Uterus (tissue), 2 donors: Measurements from ENCODE around the gene ERP27.

Experiments
- POLR2A ChIP-seq, 2 donors: fragments of 450-650 bp; IDR thresholded peaks; one replicate each; pipeline ENCODE4 v1.6.1; 2016; ENCODE audit warnings: antibody characterized with exemption in 2 of 2, mild to moderate bottlenecking in 1 of 2, moderate library complexity in 1 of 2
- TF ChIP-seq, protein P1 (sequence below), 4 experiments: fragments of 200-600 bp in 2 of 4; fragments of 450-650 bp in 2 of 4; sonication (generic) in 2 of 4; IDR thresholded peaks; one replicate each; pipeline ENCODE4 v1.5.1; 2016 to 2019; ENCODE audit warnings: antibody characterized with exemption in 4 of 4, mild to moderate bottlenecking in 2 of 4, moderate library complexity in 1 of 4

DNA sequence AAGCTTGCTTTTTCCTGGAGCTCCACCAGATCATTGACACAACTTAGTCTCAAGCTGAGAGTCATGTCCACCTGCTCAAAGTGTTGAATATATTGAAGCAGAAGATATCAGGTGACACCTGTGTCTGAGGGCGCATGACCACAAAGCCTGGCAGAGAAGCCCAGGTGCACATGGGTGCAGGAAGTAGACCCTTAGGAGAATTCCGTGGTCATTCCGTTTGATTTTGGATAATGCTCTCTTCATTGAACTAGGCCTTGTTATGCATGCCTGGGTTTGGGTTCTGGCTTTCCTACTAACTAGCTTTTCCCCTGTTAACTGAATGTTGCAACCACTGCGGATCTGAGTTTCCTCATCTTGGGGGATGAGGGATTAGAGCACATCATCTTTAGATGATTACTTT is 15.9 kb upstream of the ERP27 start:
- TF ChIP-seq, protein P1, sequence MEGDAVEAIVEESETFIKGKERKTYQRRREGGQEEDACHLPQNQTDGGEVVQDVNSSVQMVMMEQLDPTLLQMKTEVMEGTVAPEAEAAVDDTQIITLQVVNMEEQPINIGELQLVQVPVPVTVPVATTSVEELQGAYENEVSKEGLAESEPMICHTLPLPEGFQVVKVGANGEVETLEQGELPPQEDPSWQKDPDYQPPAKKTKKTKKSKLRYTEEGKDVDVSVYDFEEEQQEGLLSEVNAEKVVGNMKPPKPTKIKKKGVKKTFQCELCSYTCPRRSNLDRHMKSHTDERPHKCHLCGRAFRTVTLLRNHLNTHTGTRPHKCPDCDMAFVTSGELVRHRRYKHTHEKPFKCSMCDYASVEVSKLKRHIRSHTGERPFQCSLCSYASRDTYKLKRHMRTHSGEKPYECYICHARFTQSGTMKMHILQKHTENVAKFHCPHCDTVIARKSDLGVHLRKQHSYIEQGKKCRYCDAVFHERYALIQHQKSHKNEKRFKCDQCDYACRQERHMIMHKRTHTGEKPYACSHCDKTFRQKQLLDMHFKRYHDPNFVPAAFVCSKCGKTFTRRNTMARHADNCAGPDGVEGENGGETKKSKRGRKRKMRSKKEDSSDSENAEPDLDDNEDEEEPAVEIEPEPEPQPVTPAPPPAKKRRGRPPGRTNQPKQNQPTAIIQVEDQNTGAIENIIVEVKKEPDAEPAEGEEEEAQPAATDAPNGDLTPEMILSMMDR (IDR thresholded peaks at IDR 0.05): no peak
- no peak for TF ChIP-seq POLR2A (IDR thresholded peaks at IDR 0.05)
